Testis (tissue), 3 donors: Measurements from ENCODE around the gene CTTNBP2. TPM values are rescaled to one million over a fixed set of nuclear protein-coding genes. Genes with fewer than 3 reads are reported as not detected.

Experiments used
- DNase-seq: peaks from one replicate; pipeline ENCODE4 v3.0.0-alpha.2; 2019
- H3K27ac ChIP-seq, 2 donors: fragments of 200-600 bp; sonication (generic); one replicate each; pipeline ENCODE4 v1.5.1; 2019
- H3K27me3 ChIP-seq: fragments of 200-600 bp; sonication (generic); one replicate; pipeline ENCODE4 v1.5.1; 2019
- H3K36me3 ChIP-seq: fragments of 200-600 bp; sonication (generic); one replicate; pipeline ENCODE4 v1.5.1; 2017; ENCODE audit warnings: low read depth; ENCODE audit errors: missing control alignments
- H3K4me1 ChIP-seq: fragments of 200-600 bp; sonication (generic); one replicate; pipeline ENCODE4 v1.5.1; 2019
- H3K4me3 ChIP-seq, 2 donors: fragments of 200-600 bp; sonication (generic); one replicate each; pipeline ENCODE4 v1.5.1; 2017 to 2019
- H3K9me3 ChIP-seq: fragments of 200-600 bp; sonication (generic); one replicate; pipeline ENCODE4 v1.5.1; 2017
- CTCF ChIP-seq, 3 experiments: fragments of 450-650 bp in 2 of 3; fragments of 200-600 bp in 1 of 3; sonication (generic) in 1 of 3; IDR thresholded peaks; one replicate each; pipeline ENCODE4 v1.5.1; 2016 to 2019; ENCODE audit warnings: antibody characterized with exemption in 3 of 3, mild to moderate bottlenecking in 2 of 3, moderate library complexity in 1 of 3
- POLR2A ChIP-seq: fragments of 450-650 bp; IDR thresholded peaks from one replicate; pipeline ENCODE4 v1.6.1; 2017; ENCODE audit warnings: antibody characterized with exemption, mild to moderate bottlenecking, moderate library complexity
- WGBS, 2 donors: methylation state at CpG; one replicate each; pipeline ENCODE4 v1.1.5; 2018; 5-methylcytosine and 5-hydroxymethylcytosine counted together
- intact Hi-C: fragments of 100-400 bp; cut with DNase I; formaldehyde crosslinking; loops from one replicate; pipeline ENCODE4 v1.15.1; 2023; ENCODE audit warnings: low total_unique reads
- polyA plus RNA-seq: library from polyadenylated mRNA; stranded (reverse); fragments of 350-450 nt; fragmentation: Illumina TruSeq; extraction: RNeasy Lipid Tissue Mini Kit (QIAGEN cat#74804); gene quantifications from one replicate; pipeline ENCODE4 v1.2.3, GENCODE V29; 2014; ENCODE audit warnings: low read depth, low replicate concordance; ENCODE audit not compliant: insufficient read depth
- total RNA-seq, 2 donors: library from RNA; depleted of rRNA; stranded (reverse); fragments of >200 nt; gene quantifications; one replicate each; pipeline ENCODE4 v1.2.3, GENCODE V29; 2016

CTTNBP2 gene
- total and polyA plus RNA-seq, 3 donors from 2014 or later, result 2.7 to 4.3 (median 3.4) TPM

- Histone ChIP-seq H3K27me3 (no peaks in the 10 kb centered on the region), H3K4me3 (no peak overlapping the region), H3K4me1 (no peaks in the 10 kb centered on the region), H3K27ac (no peak overlapping the region), H3K36me3 (no peaks in the 10 kb centered on the region), H3K9me3 (no peaks in the 10 kb centered on the region)
- no peak for DNase-seq
- TF ChIP-seq CTCF (IDR thresholded peaks at IDR 0.05), result no peak
- TF ChIP-seq POLR2A, result no peak
- intact Hi-C loops, result no loop called here
- WGBS, 2 donors, result 85 to 98% methylated on average over 2 of the region's 2 CpGs
Measured at GRCh38 chr7:117766913-117767312, 106.3 kb downstream of the CTTNBP2 start.

GRCh38 chr7:117764031-117764430, 109.2 kb downstream of the CTTNBP2 start:
- Histone ChIP-seq H3K4me3 (no peak overlapping the region), H3K4me1 (no peaks in the 10 kb centered on the region), H3K27ac (no peak overlapping the region), H3K36me3 (no peaks in the 10 kb centered on the region), H3K27me3 (no peaks in the 10 kb centered on the region), H3K9me3 (no peaks in the 10 kb centered on the region)
- WGBS, 2 donors, result 80 to 81% methylated on average over 1 of the region's 1 CpG
- TF ChIP-seq POLR2A (no peak), CTCF (IDR thresholded peaks at IDR 0.05) (no peak)
- intact Hi-C loops, result no loop called here
- DNase-seq, result no peak

GRCh38 chr7:117762055-117762454, 111.2 kb downstream of the CTTNBP2 start:
- no peaks in the 10 kb centered on the region for H3K27me3 ChIP-seq
- H3K4me1 ChIP-seq, result no peaks in the 10 kb centered on the region
- no peak overlapping the region for H3K4me3 ChIP-seq
- DNase-seq, result no peak
- H3K36me3 ChIP-seq, result no peaks in the 10 kb centered on the region
- no peaks in the 10 kb centered on the region for H3K9me3 ChIP-seq
- no peak for TF ChIP-seq POLR2A
- TF ChIP-seq CTCF (IDR thresholded peaks at IDR 0.05), result no peak
- WGBS, 2 donors, result 78 to 81% methylated on average over 3 of the region's 3 CpGs
- intact Hi-C loops, result no loop called here
- H3K27ac ChIP-seq, result no peak overlapping the region

GRCh38 chr7:117759950-117760640, 113.1 kb downstream of the CTTNBP2 start:
- no peaks in the 10 kb centered on the region for H3K4me1 ChIP-seq
- H3K27ac ChIP-seq, result no peak overlapping the region
- TF ChIP-seq CTCF (IDR thresholded peaks at IDR 0.05) (no peak), POLR2A (no peak)
- no peaks in the 10 kb centered on the region for H3K9me3 ChIP-seq
- no peak overlapping the region for H3K4me3 ChIP-seq
- intact Hi-C loops, result no loop called here
- H3K27me3 ChIP-seq, result no peaks in the 10 kb centered on the region
- WGBS, 2 donors, result 87 to 89% methylated on average over 9 of the region's 9 CpGs
- no peaks in the 10 kb centered on the region for H3K36me3 ChIP-seq
- no peak for DNase-seq

- Histone ChIP-seq H3K4me3 (no peak overlapping the region), H3K9me3 (no peaks in the 10 kb centered on the region), H3K36me3 (no peaks in the 10 kb centered on the region), H3K4me1 (no peaks in the 10 kb centered on the region), H3K27ac (no peak overlapping the region), H3K27me3 (no peaks in the 10 kb centered on the region)
- intact Hi-C loops, result no loop called here
- 94 to 99% methylated on average over 4 of the region's 4 CpGs for WGBS, 2 donors
- TF ChIP-seq CTCF (IDR thresholded peaks at IDR 0.05) (no peak), POLR2A (no peak)
- DNase-seq, result no peak
Measured at GRCh38 chr7:117757440-117757839, 115.8 kb downstream of the CTTNBP2 start.
